Neutrophil (primary cell): ENCODE data around the gene TRAPPC11.

Experiments
- H3K27ac ChIP-seq: fragments of 200-600 bp; sonication (generic); 2 replicates; pipeline ENCODE4 v1.5.1; 2016; ENCODE audit warnings: mild to moderate bottlenecking, moderate library complexity
- H3K27me3 ChIP-seq: fragments of 200-600 bp; sonication (generic); 2 replicates; pipeline ENCODE4 v1.6.0; 2016; ENCODE audit warnings: mild to moderate bottlenecking
- H3K36me3 ChIP-seq: fragments of 200-600 bp; sonication (generic); 2 replicates; pipeline ENCODE4 v1.5.1; 2017
- H3K4me1 ChIP-seq, 2 experiments: fragments of 200-600 bp in 1 of 2; sonication (generic) in 1 of 2; 1 replicate in 1 of 2; 2 replicates in 1 of 2; pipeline versions ENCODE4 v1.5.1 to v1.6.1; 2013 to 2016; ENCODE audit warnings: low read depth in 1 of 2, low read length in 1 of 2, mild to moderate bottlenecking in 1 of 2, moderate library complexity in 1 of 2; ENCODE audit not compliant: control insufficient read depth in 1 of 2, insufficient read depth in 1 of 2
- H3K4me3 ChIP-seq, 2 experiments: fragments of 200-600 bp in 1 of 2; sonication (generic) in 1 of 2; 1 replicate in 1 of 2; 2 replicates in 1 of 2; pipeline ENCODE4 v1.5.1; 2013 to 2016; ENCODE audit warnings: low read depth in 1 of 2, low read length in 1 of 2, mild to moderate bottlenecking in 1 of 2, moderate library complexity in 1 of 2
- H3K9me3 ChIP-seq: fragments of 200-600 bp; sonication (generic); 2 replicates; pipeline ENCODE4 v1.5.1; 2016
- CTCF ChIP-seq: fragments of 200-600 bp; sonication (generic); IDR thresholded peaks from 2 replicates; pipeline ENCODE4 v1.5.1; 2016; ENCODE audit warnings: antibody characterized with exemption

Gene TRAPPC11

GRCh38 chr4:183746305-183747229, 87.5 kb downstream of the TRAPPC11 start:
- Histone ChIP-seq H3K9me3 (no peaks in the 10 kb centered on the region), H3K27me3 (no peaks in the 10 kb centered on the region), H3K27ac (no peak overlapping the region), H3K4me1 (no peaks in the 10 kb centered on the region), H3K4me3 (no peak overlapping the region), H3K36me3 (no peaks in the 10 kb centered on the region)
- no peak for TF ChIP-seq CTCF

GRCh38 chr4:183747380-183747779, 88.3 kb downstream of the TRAPPC11 start:
- TF ChIP-seq CTCF, result no peak
- H3K27me3 ChIP-seq, result no peaks in the 10 kb centered on the region
- no peaks in the 10 kb centered on the region for H3K4me1 ChIP-seq
- H3K36me3 ChIP-seq, result no peaks in the 10 kb centered on the region
- no peak overlapping the region for H3K4me3 ChIP-seq
- no peaks in the 10 kb centered on the region for H3K9me3 ChIP-seq
- H3K27ac ChIP-seq, result no peak overlapping the region

- Histone ChIP-seq H3K9me3 (no peaks in the 10 kb centered on the region), H3K36me3 (no peaks in the 10 kb centered on the region), H3K27me3 (no peaks in the 10 kb centered on the region), H3K4me3 (no peak overlapping the region), H3K27ac (no peak overlapping the region), H3K4me1 (no peaks in the 10 kb centered on the region)
- no peak for TF ChIP-seq CTCF
Measured at GRCh38 chr4:183747931-183748670, 89.0 kb downstream of the TRAPPC11 start.

- no peaks in the 10 kb centered on the region for H3K9me3 ChIP-seq
- no peak for TF ChIP-seq CTCF
- no peaks in the 10 kb centered on the region for H3K36me3 ChIP-seq
- H3K4me1 ChIP-seq, result no peaks in the 10 kb centered on the region
- no peak overlapping the region for H3K27ac ChIP-seq
- no peak overlapping the region for H3K4me3 ChIP-seq
- no peaks in the 10 kb centered on the region for H3K27me3 ChIP-seq
Measured at GRCh38 chr4:183751106-183751505, 92.0 kb downstream of the TRAPPC11 start.

GRCh38 chr4:183755596-183755995, 96.5 kb downstream of the TRAPPC11 start:
- H3K9me3 ChIP-seq, result no peaks in the 10 kb centered on the region
- H3K4me1 ChIP-seq, result peaks cover 0 to 6% of the 10 kb centered on the region in 2 experiments
- no peak overlapping the region for H3K4me3 ChIP-seq
- TF ChIP-seq CTCF, result no peak
- no peaks in the 10 kb centered on the region for H3K36me3 ChIP-seq
- no peaks in the 10 kb centered on the region for H3K27me3 ChIP-seq
- H3K27ac ChIP-seq, result no peak overlapping the region
